ENCODE measurements around the gene DNAAF9.
A peak's percentile ranks its signal among the peaks of the same experiment; 100 is the strongest.

Gene DNAAF9

DNA sequence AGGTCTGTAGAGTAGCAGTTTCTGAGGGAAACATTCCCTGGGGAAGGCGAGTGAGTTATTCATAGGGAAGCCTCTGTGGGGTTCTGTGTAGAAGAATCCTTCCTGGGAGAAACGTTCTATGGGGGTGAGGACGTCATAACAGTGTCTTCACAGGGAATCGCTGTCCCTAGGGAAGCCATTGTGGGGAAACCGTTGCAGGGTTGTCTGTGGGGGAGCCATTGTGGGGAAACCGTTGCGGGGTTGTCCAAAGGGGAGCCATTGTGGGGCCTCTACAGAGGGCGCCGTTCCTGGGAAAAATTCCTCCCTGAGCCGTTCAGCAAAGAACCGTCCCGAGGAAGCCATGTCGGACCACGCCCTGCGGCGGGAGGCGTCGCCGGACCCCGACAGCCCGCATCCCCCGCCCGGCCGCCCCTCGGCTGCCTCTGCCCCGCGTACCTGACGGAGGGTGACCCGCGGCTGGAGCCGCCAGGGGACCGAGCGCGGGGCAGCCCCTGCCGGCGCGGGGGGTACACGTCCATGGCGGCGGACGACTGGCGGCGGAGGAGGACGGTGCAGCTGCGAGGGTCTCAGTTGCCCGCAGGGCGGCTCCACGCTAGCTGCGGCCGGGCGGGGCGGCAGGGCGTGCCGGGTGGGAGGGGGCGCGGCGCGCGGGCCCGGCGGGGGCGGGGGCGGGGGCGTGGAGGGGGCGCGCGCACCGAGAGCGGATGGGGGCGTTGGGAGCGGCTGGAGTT, at the start of gene DNAAF9:
Gene DNAAF9 (minus strand): TSS at position 630 of the 731 bp plus-strand sequence. CDS start 112 bp downstream, at position 518.
- TF ChIP-seq CTCF (IDR thresholded peaks at IDR 0.05; ENCODE audit: low read length, missing control alignments): peak; percentile 0
- peak within 1 kb of the TSS; percentile 90 for H3K4me3 ChIP-seq (replicated peaks; ENCODE audit: low read depth, low read length)
- peak; percentile 55 for DNase-seq (ENCODE audit: low read depth)

DNA sequence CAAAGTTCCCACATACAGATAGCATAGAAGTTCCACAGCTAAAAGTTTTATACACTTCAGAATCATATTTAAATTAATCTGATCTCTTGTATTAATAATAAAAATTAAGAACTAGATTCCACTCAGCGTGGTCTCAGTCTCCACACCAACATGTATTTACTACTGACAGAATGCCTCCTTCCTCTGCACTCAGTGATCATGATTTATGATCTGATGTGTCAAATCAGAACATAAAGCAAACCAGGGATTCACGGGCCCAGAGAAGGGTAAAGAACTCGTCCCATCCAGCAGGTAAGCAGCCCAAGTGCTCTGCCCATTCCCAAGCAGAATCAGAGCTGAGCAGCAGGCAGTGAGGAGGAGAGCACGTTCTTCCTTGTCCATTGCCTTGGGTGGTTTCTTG, 49.2 kb upstream of the DNAAF9 start:
- TF ChIP-seq CTCF (IDR thresholded peaks at IDR 0.05; ENCODE audit: low read length, missing control alignments): no peak
- H3K4me3 ChIP-seq (replicated peaks; ENCODE audit: low read depth, low read length): no peak overlapping the region
- no peak for DNase-seq (ENCODE audit: low read depth)

DNA sequence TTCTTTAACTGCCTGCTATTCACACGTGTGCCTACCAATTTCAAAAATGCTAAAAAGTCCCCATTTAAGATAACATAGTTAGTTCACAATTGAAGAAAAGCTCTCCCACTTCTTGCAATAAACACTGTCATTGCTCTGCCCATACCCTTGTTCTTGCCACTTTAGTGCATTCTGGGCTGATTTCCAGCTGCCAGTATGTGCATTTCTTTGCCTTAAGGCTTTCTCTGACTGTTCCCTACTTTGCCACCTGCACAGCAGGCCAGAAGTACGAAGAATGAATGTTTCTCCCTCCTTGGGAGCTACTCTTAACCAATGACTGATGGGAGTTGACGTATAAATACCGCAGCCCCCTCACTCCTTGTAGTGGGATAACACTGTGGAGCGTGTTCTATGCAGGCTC, 47.4 kb upstream of the DNAAF9 start:
- TF ChIP-seq CTCF (IDR thresholded peaks at IDR 0.05; ENCODE audit: low read length, missing control alignments): no peak
- no peak for DNase-seq (ENCODE audit: low read depth)
- H3K4me3 ChIP-seq (replicated peaks; ENCODE audit: low read depth, low read length): no peak overlapping the region

GRCh38 chr20:3452690-3453089, 45.2 kb upstream of the DNAAF9 start:
- DNase-seq (ENCODE audit: low read depth): no peak
- no peak overlapping the region for H3K4me3 ChIP-seq (replicated peaks; ENCODE audit: low read depth, low read length)
- no peak for TF ChIP-seq CTCF (IDR thresholded peaks at IDR 0.05; ENCODE audit: low read length, missing control alignments)

DNA sequence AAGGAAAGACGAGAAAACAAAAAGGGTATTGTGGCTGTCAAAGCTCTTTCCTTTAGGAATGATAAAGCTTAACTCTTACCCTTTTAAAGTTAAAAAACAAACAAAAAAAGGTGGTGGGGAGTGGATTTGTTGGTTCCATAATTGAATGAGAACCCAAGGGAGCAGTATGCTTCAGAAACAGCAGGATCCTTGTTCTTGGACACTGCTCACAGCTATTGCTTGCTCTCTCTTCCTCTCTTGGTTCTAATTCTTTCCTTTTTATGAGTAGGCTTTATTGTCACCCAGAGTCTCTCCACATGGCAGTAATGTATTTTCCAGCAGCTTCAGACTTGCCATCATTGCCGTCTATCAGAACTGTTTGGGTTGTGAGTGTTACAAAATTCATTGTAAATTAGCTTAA, 44.7 kb upstream of the DNAAF9 start:
- no peak for DNase-seq (ENCODE audit: low read depth)
- TF ChIP-seq CTCF (IDR thresholded peaks at IDR 0.05; ENCODE audit: low read length, missing control alignments): no peak
- H3K4me3 ChIP-seq (replicated peaks; ENCODE audit: low read depth, low read length): no peak overlapping the region

- DNase-seq (ENCODE audit: low read depth): no peak
- TF ChIP-seq CTCF (IDR thresholded peaks at IDR 0.05; ENCODE audit: low read length, missing control alignments): no peak
Observed at GRCh38 chr20:3449319-3449718, 41.9 kb upstream of the DNAAF9 start.

GRCh38 chr20:3447321-3447720, 39.9 kb upstream of the DNAAF9 start:
- no peak for DNase-seq (ENCODE audit: low read depth)
- no peak for TF ChIP-seq CTCF (IDR thresholded peaks at IDR 0.05; ENCODE audit: low read length, missing control alignments)
- H3K4me3 ChIP-seq (replicated peaks; ENCODE audit: low read depth, low read length): no peak overlapping the region

More at GRCh38 chr20:3449319-3449718, 41.9 kb upstream of the DNAAF9 start:
- H3K4me3 ChIP-seq (replicated peaks; ENCODE audit: low read depth, low read length): no peak overlapping the region
